Astrocyte (in vitro differentiated cells and primary cell): ENCODE data around the gene CMTM8.

Experiments used
- EZH2 ChIP-seq: IDR thresholded peaks from 2 replicates; pipeline ENCODE4 v1.6.1; 2012; ENCODE audit warnings: mild to moderate bottlenecking, low read length, inconsistent platforms; ENCODE audit not compliant: insufficient read depth
- TF ChIP-seq, protein P1 (sequence below): IDR thresholded peaks from 2 replicates; pipeline ENCODE4 v1.5.1; 2011; ENCODE audit warnings: low read depth, mild to moderate bottlenecking, inconsistent platforms, low read length, moderate library complexity; ENCODE audit not compliant: insufficient read depth

DNA sequence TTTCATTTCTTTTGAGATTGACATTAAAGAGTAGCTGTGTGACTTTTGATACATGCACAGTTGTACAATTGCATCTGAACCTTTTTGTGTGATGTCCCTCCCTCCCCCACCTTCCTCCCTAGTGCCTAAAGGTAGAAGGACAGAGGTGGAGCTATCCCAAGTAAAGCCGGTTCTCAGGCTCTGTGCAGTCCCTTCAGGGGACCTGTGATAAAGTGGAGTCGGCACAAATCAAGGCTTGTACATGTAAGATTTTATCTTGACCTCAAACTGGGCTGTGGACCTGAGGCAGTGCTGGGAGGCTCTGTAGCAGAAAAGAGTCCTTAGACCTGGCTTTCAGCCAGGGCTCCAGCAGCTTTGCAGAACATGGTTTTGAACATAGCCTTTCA, 97.6 kb downstream of the CMTM8 start:
- TF ChIP-seq, protein P1, sequence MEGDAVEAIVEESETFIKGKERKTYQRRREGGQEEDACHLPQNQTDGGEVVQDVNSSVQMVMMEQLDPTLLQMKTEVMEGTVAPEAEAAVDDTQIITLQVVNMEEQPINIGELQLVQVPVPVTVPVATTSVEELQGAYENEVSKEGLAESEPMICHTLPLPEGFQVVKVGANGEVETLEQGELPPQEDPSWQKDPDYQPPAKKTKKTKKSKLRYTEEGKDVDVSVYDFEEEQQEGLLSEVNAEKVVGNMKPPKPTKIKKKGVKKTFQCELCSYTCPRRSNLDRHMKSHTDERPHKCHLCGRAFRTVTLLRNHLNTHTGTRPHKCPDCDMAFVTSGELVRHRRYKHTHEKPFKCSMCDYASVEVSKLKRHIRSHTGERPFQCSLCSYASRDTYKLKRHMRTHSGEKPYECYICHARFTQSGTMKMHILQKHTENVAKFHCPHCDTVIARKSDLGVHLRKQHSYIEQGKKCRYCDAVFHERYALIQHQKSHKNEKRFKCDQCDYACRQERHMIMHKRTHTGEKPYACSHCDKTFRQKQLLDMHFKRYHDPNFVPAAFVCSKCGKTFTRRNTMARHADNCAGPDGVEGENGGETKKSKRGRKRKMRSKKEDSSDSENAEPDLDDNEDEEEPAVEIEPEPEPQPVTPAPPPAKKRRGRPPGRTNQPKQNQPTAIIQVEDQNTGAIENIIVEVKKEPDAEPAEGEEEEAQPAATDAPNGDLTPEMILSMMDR: no peak
- TF ChIP-seq EZH2: no peak
